ENCODE measurements around the gene TMEM203. TPM values are rescaled to one million over a fixed set of nuclear protein-coding genes. Genes with fewer than 3 reads are reported as not detected.

The TMEM203 gene
- total RNA-seq, 4 donors from 2014 or later: 11.6 to 33.5 (median 27.6) TPM

DNA sequence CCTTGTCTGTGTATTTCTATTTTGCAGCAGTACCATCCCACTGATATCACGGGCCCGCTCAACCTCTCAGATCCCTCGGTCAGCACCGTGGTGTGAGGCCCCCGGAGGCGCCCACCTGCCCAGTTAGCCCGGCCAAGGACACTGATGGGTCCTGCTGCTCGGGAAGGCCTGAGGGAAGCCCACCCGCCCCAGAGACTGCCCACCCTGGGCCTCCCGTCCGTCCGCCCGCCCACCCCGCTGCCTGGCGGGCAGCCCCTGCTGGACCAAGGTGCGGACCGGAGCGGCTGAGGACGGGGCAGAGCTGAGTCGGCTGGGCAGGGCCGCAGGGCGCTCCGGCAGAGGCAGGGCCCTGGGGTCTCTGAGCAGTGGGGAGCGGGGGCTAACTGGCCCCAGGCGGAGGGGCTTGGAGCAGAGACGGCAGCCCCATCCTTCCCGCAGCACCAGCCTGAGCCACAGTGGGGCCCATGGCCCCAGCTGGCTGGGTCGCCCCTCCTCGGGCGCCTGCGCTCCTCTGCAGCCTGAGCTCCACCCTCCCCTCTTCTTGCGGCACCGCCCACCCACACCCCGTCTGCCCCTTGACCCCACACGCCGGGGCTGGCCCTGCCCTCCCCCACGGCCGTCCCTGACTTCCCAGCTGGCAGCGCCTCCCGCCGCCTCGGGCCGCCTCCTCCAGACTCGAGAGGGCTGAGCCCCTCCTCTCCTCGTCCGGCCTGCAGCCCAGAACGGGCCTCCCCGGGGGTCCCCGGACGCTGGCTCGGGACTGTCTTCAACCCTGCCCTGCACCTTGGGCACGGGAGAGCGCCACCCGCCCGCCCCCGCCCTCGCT, 37.5 kb downstream of the TMEM203 start:
- peak overlapping the region; percentile 2 to 58 (median 48) for H3K4me3 ChIP-seq
- peaks cover 6 to 40% (median 20%) of the 10 kb centered on the region in 4 donors for H3K4me1 ChIP-seq
- H3K9me3 ChIP-seq: peaks cover 0 to 3% (median 0%) of the 10 kb centered on the region in 4 donors
- peaks cover 0 to 75% of the 10 kb centered on the region in 2 donors for H3K27me3 ChIP-seq
- peak in 2 of 3 donors; percentile 66 to 84 for DNase-seq
- TF ChIP-seq POLR2A (IDR thresholded peaks at IDR 0.05) (no peak), CTCF (IDR thresholded peaks at IDR 0.05) (no peak)
- no peaks in the 10 kb centered on the region for H3K36me3 ChIP-seq
- no peak overlapping the region for H3K27ac ChIP-seq

DNA sequence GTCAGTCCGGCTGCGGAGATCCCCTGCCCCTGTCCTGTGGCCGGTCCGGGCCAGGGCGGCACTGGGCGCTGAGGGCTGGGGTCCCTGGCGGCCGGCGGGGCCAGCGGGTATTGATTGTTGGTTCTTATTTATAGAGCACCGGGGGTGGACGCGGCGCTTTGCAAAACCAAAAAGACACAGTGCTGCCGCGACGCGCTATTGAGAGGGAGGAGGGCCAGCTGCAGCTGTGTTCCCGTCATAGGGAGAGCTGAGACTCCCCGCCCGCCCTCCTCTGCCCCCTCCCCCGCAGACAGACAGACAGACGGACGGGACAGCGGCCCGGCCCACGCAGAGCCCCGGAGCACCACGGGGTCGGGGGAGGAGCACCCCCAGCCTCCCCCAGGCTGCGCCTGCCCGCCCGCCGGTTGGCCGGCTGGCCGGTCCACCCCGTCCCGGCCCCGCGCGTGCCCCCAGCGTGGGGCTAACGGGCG, 38.1 kb downstream of the TMEM203 start:
- no peaks in the 10 kb centered on the region for H3K36me3 ChIP-seq
- no peak overlapping the region for H3K27ac ChIP-seq
- peak overlapping the region in 2 of 4 donors; percentile 55 to 58 for H3K4me3 ChIP-seq
- DNase-seq: no peak
- TF ChIP-seq POLR2A (IDR thresholded peaks at IDR 0.05) (no peak), CTCF (IDR thresholded peaks at IDR 0.05) (no peak)
- H3K27me3 ChIP-seq: peaks cover 0 to 80% of the 10 kb centered on the region in 2 donors
- peaks cover 0 to 3% (median 0%) of the 10 kb centered on the region in 4 donors for H3K9me3 ChIP-seq
- H3K4me1 ChIP-seq: peaks cover 6 to 46% (median 23%) of the 10 kb centered on the region in 4 donors

DNA sequence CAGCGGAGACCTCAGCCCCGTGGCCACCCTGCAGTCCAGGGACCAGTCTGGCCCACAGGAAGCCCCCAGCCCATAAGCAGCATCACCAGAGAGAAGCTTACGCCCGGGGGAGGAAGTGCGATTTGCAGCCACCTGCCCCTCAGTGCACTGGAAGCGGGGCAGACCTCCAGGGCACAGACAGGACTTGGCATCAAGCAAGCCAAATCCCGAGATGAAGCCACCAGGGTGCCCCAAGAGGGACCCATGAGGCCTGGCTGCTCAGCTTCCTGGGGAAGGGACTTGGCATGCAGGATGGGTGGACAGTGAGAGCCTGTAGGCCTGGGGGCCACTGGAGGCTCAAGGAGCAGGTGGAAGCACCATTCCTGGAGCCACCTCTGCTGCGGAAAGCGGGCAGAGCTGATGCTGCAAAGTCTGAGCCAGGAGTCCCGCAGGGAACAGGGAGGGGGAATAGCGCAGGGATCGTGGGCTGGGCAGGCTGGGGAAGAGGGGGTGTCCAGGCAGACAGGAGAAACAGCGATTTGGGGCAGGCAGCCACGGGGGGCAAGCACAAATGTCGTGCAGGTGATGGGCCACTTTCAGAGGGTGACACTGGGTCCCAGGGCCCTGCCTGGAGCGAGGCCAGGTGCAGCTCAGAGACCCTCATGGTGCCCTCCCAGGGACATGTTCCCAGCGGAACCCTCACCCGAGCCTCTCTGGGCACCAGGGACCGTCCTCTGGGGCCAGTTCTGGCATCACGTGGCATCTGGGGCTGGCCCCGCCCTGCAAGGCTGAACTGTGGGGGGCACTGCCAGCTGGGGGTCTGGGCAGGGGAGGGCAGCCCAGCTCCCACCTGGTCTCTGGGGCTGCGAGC, 38.8 kb downstream of the TMEM203 start:
- DNase-seq: no peak
- Histone ChIP-seq H3K27ac (no peak overlapping the region), H3K27me3 (peaks cover 0 to 87% of the 10 kb centered on the region in 2 donors), H3K9me3 (peaks cover 0 to 3% (median 0%) of the 10 kb centered on the region in 4 donors), H3K36me3 (no peaks in the 10 kb centered on the region), H3K4me3 (no peak overlapping the region), H3K4me1 (peaks cover 6 to 53% (median 26%) of the 10 kb centered on the region in 4 donors)
- TF ChIP-seq POLR2A (IDR thresholded peaks at IDR 0.05) (no peak), CTCF (IDR thresholded peaks at IDR 0.05) (no peak)

DNA sequence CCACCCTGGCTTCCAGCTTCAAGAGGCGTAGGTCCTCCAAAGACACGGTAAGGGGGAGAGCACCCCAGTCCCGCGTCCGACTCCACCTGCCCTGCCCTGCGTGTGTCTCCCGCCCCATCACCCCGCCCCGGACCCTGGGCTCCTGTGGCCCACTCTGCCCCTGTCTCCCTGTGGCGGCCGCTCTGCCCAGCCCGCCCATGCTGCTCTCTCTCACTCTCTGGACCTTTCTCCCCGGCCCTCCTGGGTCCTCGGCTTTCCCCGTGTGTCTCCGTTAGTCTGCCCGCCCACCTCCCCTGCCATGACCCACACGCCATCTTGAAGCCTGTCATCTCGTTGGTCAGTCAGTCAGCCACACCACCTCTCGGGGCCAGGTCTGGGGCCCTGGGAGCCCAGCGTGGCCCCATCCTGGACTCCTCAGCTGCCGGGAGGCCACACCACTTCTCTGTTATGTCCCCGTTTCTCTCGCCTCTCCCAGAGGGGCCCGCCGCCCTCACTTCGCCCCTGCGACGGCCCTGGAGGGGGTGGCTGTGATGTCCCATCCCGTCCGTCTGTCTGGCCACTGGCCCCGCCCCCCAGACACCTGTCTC, 40.1 kb downstream of the TMEM203 start:
- DNase-seq: no peak
- H3K36me3 ChIP-seq: no peaks in the 10 kb centered on the region
- H3K27me3 ChIP-seq: peaks cover 0 to 89% of the 10 kb centered on the region in 2 donors
- no peak overlapping the region for H3K27ac ChIP-seq
- peaks cover 6 to 57% (median 26%) of the 10 kb centered on the region in 4 donors for H3K4me1 ChIP-seq
- H3K4me3 ChIP-seq: no peak overlapping the region
- TF ChIP-seq CTCF (IDR thresholded peaks at IDR 0.05) (no peak), POLR2A (IDR thresholded peaks at IDR 0.05) (no peak)
- H3K9me3 ChIP-seq: peaks cover 0 to 3% (median 0%) of the 10 kb centered on the region in 4 donors
